RWPE2 (cell line): Measurements from ENCODE around the gene TANC1.

Experiments used
- ATAC-seq: fragments of 200-7000 bp; cut with Tn5 transposase; 3 replicates; pipeline ENCODE4 v1.9.1; 2021; ENCODE audit warnings: low read depth
- DNase-seq: peaks from one replicate; pipeline ENCODE4 v3.0.0-alpha.2; 2020; ENCODE audit warnings: low spot score
- H3K27ac ChIP-seq: fragments of 450-650 bp; 2 replicates; pipeline ENCODE4 v1.5.1; 2017; ENCODE audit warnings: mild to moderate bottlenecking; ENCODE audit not compliant: poor library complexity, severe bottlenecking
- H3K27me3 ChIP-seq: fragments of 250-450 bp; sonication (Bioruptor Pico); 2 replicates; pipeline ENCODE4 v1.5.1; 2021; ENCODE audit warnings: mild to moderate bottlenecking, moderate library complexity; ENCODE audit not compliant: insufficient read depth, poor library complexity, severe bottlenecking
- H3K36me3 ChIP-seq: fragments of 250-450 bp; sonication (Bioruptor Pico); 2 replicates; pipeline ENCODE4 v1.5.1; 2020; ENCODE audit warnings: low read depth, mild to moderate bottlenecking, moderate library complexity
- H3K4me1 ChIP-seq: fragments of 250-450 bp; sonication (Bioruptor Pico); 2 replicates; pipeline ENCODE4 v1.5.1; 2021; ENCODE audit warnings: mild to moderate bottlenecking, moderate library complexity; ENCODE audit not compliant: insufficient read depth, poor library complexity, severe bottlenecking
- H3K4me3 ChIP-seq: fragments of 250-450 bp; sonication (Bioruptor Pico); 2 replicates; pipeline ENCODE4 v1.5.1; 2021; ENCODE audit warnings: mild to moderate bottlenecking, moderate library complexity; ENCODE audit not compliant: severe bottlenecking
- H3K9me3 ChIP-seq: fragments of 250-450 bp; sonication (Bioruptor Pico); 2 replicates; pipeline ENCODE4 v1.5.1; 2021; ENCODE audit warnings: mild to moderate bottlenecking, moderate library complexity; ENCODE audit not compliant: severe bottlenecking
- CTCF ChIP-seq: fragments of 450-650 bp; IDR thresholded peaks from one replicate; pipeline ENCODE4 v1.5.1; 2017; ENCODE audit warnings: mild to moderate bottlenecking, moderate library complexity; ENCODE audit not compliant: poor library complexity, severe bottlenecking

Gene TANC1

GRCh38 chr2:159169187-159169586, 200.7 kb downstream of the TANC1 start:
- Histone ChIP-seq H3K27me3 (no peaks in the 10 kb centered on the region), H3K9me3 (no peaks in the 10 kb centered on the region), H3K27ac (no peak overlapping the region), H3K4me3 (no peak overlapping the region), H3K36me3 (peaks cover 77% of the 10 kb centered on the region), H3K4me1 (no peaks in the 10 kb centered on the region)
- ATAC-seq (peak; percentile 40; the same call in 1 of the 3 replicates), DNase-seq (no peak)
- TF ChIP-seq CTCF, result no peak

GRCh38 chr2:159172403-159172802, 204.0 kb downstream of the TANC1 start:
- TF ChIP-seq CTCF, result no peak
- no peaks in the 10 kb centered on the region for H3K27me3 ChIP-seq
- peaks cover 73% of the 10 kb centered on the region for H3K36me3 ChIP-seq
- H3K27ac ChIP-seq, result no peak overlapping the region
- ATAC-seq, result no peak
- peaks cover 4% of the 10 kb centered on the region for H3K4me1 ChIP-seq
- H3K4me3 ChIP-seq, result no peak overlapping the region
- no peaks in the 10 kb centered on the region for H3K9me3 ChIP-seq
- DNase-seq, result no peak

GRCh38 chr2:159174759-159175158, 206.3 kb downstream of the TANC1 start:
- no peak for ATAC-seq
- Histone ChIP-seq H3K27me3 (no peaks in the 10 kb centered on the region), H3K4me1 (peaks cover 4% of the 10 kb centered on the region), H3K36me3 (peaks cover 83% of the 10 kb centered on the region), H3K27ac (no peak overlapping the region), H3K4me3 (no peak overlapping the region), H3K9me3 (no peaks in the 10 kb centered on the region)
- no peak for DNase-seq
- TF ChIP-seq CTCF, result no peak

- ATAC-seq, result no peak
- no peak overlapping the region for H3K27ac ChIP-seq
- DNase-seq, result no peak
- H3K4me1 ChIP-seq, result peaks cover 4% of the 10 kb centered on the region
- peaks cover 86% of the 10 kb centered on the region for H3K36me3 ChIP-seq
- no peak for TF ChIP-seq CTCF
- H3K4me3 ChIP-seq, result no peak overlapping the region
- H3K9me3 ChIP-seq, result no peaks in the 10 kb centered on the region
- no peaks in the 10 kb centered on the region for H3K27me3 ChIP-seq
These were observed 206.7 kb downstream of the TANC1 start for GRCh38 chr2:159175182-159175581.

GRCh38 chr2:159175927-159176326, 207.5 kb downstream of the TANC1 start:
- DNase-seq, result no peak
- H3K27ac ChIP-seq, result no peak overlapping the region
- H3K9me3 ChIP-seq, result no peaks in the 10 kb centered on the region

More at GRCh38 chr2:159175927-159176326, 207.5 kb downstream of the TANC1 start:
- no peak for TF ChIP-seq CTCF
- H3K36me3 ChIP-seq, result peaks cover 83% of the 10 kb centered on the region
- H3K4me3 ChIP-seq, result no peak overlapping the region
- peaks cover 4% of the 10 kb centered on the region for H3K4me1 ChIP-seq
- no peak for ATAC-seq
- no peaks in the 10 kb centered on the region for H3K27me3 ChIP-seq
